HG03460 (cell line): Measurements from ENCODE around the gene BAIAP2.

Experiments
- ATAC-seq: cut with Tn5 transposase; IDR thresholded peaks from one replicate; pipeline ENCODE4 v1.9.1; 2021; ENCODE audit not compliant: unreplicated experiment

The BAIAP2 gene

DNA sequence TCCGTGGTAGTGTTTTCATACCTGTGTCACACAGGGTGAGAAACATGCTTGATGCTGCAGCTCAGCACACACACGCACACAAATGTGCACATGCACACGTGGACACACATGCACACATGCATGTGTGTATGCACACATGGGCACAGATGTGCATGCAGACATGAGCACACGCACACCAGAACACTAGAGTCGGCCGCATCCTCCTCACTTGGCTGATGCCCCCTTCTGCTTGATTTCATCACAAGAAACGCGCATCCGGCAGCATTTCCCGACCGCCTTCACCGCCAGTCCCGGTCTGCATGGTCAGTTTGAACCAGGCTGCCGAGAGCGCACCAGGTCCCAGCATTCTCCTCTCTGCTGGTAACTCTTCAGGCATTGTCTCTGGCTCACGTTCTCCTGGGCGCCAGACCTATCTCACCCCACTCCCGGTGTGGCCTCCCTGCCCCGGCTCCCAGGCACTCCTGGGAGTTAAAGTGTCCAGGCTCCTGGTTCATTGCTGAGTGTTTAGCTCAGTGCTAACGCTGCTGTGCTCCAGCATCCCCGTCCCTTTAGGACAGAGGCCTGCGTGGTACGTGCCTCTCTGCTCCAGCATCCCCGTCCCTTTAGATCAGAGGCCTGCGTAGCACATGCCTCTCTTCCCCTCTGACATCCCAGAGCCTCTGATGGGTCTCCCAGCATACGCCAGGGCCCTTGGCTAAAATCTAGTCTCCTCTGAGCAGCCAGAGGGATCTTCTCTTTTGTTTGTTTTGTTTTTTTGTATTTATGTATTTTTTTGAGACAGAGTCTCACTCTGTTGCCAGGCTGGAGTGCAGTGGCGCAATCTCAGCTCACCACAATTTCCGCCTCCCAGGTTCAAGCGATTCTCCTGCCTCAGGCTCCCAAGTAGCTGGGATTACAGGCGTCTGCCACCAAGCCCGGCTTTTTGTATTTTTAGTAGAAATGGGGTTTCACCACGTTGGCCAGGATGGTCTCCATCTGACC, 16.0 kb downstream of the BAIAP2 start:
- ATAC-seq: no peak

DNA sequence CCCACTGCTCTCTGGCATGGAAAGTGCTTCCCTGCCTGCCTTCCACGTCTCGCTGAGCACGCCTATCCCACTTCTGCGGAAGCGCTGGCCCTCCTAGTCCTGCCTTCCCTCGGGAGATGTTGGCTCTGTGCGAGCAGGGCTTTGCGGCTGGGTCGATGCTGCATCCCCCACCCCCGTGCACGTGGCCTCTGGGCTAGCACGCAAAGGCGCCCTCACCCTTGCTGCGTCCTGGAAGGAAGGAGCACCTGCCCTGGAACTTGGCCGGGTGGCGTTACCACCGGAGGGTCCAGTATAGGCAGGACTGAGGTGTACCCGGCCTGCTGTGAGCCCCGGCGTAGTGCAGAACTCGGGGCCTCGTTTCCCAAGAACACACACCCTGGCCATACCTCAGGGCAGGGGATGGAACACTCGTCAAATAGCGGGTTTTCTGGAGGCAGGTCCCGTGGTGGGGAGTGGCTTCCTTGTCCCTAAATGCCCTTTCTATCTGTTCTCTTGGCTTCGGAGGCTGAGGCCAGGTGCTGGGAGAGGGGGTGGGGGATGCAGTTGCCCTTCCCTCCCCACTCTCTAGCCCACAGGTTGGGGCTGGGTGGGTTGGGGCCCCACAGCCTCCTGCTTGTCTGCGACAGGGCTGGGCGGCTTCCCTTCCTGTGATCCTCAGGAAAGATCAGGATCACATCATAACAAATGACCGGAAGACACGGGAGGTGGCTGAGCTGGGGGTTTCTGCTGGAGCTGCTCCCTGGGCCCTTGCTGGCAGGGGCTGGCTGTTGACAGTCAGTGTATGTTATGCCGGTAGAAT, 17.4 kb downstream of the BAIAP2 start:
- ATAC-seq: no peak

DNA sequence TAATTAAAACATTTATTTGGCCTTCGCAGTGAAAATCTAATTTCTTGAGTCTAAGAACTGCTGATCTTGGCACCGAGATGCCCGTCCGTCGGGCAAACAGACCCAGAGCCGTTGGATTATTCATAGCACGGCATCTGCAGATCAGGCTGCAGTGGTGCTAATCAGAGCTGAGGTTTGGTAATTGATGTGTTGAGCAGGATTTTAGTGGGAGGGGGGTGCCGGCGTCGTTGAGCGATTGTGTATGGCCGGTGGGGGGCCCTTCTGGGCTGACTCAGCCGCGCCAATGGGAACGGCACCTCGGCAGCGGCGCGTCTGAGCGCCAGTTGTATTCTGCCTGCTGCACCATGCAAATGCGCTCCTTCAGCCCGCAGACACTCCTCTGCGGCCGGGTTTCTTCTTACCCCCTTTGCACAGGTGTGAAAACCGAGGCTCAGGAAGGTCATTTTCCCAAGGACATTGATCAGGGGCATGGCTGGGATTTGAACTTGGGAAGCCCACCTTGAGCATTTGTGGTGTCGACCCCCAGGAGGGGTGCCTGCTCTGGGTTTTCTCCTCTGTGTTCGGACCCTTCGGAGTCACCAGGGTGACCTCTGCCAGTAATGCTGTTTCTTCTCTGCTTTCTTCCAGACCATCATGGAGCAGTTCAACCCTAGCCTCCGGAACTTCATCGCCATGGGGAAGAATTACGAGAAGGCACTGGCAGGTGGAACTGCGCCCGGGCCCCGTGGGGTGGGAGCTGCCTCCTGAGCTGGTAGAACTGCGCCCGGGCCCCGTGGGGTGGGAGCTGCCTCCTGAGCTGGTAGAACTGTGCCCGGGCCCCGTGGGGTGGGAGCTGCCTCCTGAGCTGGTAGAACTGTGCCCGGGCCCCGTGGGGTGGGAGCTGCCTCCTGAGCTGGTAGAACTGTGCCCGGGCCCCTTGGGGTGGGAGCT, 18.4 kb downstream of the BAIAP2 start:
- no peak for ATAC-seq

DNA sequence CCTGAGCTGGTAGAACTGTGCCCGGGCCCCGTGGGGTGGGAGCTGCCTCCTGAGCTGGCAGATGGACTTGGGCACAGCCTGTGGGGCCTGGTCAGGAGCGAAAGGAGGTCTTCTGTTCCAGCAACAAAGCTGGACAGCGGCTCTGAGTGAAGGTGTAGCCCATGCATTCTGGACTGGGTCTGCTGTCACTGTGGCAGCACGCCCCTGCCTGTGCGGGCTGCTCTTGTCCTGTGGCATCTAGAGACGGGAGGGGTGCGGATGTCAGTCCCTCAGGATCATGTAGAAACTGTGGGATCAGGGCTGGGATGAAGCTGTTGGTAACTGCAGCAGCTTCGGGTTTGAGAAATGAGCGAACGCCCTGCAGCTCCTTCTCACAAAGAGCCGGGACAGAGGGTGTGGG, 19.4 kb downstream of the BAIAP2 start:
- no peak for ATAC-seq

DNA sequence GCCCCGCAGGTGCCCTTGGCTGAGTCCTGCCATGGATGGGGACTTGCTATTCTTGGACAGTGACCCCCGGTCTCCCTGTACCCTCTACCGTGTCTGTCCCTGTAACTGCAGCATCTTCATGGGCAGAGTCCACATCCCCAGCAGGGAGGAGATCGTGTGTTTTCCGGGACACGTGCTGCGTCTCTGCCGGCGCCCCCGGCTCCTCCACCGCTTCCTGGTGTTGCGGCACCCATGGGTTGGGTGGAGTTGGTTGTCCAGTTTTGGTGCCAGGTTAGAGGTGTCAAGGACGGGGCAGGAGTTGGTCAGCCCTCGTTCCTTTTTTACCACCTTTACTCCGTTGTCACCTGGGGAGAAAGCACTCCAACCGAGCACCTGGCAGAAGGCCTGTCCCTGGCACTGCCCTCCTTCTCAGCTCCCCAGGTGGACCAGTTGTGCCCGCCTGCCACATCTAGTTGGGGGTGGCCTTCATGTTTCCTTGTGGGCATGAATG, 20.0 kb downstream of the BAIAP2 start:
- no peak for ATAC-seq

- ATAC-seq: no peak
These were observed 21.4 kb downstream of the BAIAP2 start for GRCh38 chr17:81056312-81056711.

- no peak for ATAC-seq
These were observed 22.3 kb downstream of the BAIAP2 start for GRCh38 chr17:81057079-81057730.

DNA sequence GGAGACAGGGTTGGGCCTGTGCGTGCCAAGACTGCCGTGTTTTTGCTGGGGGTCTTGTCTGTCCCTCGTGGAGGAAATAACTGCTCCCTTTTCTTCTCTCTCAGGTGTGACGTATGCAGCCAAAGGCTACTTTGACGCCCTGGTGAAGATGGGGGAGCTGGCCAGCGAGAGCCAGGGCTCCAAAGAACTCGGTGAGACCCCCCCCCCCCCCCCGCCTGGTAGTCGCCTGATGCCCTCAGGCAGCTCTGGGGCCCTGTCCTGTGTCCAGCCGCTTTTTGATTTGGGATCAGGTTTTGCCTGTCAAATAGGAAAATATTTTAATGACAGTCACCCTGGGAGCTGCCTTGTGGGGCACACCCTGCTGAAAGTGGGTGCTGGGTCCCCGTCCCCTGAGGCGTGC, 22.8 kb downstream of the BAIAP2 start:
- ATAC-seq: no peak

DNA sequence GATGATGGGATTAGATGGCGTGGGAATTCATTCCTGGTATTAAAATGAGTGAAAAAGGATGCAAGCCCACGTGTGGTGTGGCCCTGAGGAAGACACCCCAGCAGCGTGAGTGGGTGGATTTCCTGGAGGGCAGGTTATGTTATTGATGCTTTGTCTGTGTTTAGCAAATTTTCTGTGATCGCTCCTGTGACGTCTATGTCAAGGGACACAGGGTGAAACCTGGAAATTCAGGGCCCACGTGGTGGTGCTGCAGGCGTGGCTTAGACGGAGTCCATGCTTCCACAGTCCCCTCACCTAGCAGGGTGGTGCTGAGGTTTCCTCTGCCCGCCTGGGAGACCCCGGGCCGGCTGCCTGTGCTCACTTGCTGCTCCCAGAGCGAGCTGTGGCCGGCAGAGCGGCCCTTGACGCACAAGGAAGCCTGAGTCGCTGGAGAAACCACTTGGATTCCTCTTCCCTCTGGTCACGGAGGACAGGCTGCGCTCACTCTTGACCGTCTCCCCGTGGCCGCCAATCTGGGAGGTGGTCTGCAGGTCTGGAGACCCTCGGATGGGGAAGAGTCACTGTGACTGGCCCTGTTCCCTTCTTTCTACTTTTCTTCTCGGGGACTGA, 23.4 kb downstream of the BAIAP2 start:
- ATAC-seq: no peak

GRCh38 chr17:81059026-81059425, 24.1 kb downstream of the BAIAP2 start:
- no peak for ATAC-seq

- ATAC-seq: no peak
These were observed 25.5 kb downstream of the BAIAP2 start for GRCh38 chr17:81060416-81060815.

DNA sequence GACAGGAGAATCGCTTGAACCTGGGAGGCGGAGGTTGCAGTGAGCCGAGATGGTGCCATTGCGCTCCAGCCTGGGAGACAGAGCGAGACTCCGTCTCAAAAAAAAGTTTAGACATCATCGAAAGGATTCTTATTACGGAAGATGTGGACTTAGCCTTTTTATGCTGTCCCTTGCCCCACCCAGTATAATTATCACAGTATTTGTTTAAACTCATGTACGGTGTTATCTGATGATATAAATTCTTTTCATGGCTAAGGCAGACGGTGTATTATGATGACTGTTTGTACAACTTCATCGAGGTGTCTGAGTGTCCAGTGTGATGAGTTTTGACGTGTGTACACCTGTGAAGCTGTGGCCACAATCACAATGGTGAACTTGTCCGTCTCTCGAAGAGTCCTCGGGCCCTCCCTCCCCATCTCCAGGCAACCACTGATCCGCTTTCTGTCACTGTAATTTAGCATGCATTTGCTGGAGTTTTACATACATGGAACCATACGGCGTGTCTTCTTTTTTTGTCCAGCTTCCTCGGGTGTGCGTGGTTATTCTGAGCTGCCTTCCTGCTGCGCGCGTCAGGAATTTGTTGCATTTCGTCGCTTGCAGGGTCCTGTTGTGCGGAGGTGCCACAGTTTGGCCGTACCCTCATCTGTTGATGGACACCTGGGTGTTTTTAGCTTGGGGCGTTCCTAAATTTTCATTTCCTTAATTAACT, 26.2 kb downstream of the BAIAP2 start:
- no peak for ATAC-seq

DNA sequence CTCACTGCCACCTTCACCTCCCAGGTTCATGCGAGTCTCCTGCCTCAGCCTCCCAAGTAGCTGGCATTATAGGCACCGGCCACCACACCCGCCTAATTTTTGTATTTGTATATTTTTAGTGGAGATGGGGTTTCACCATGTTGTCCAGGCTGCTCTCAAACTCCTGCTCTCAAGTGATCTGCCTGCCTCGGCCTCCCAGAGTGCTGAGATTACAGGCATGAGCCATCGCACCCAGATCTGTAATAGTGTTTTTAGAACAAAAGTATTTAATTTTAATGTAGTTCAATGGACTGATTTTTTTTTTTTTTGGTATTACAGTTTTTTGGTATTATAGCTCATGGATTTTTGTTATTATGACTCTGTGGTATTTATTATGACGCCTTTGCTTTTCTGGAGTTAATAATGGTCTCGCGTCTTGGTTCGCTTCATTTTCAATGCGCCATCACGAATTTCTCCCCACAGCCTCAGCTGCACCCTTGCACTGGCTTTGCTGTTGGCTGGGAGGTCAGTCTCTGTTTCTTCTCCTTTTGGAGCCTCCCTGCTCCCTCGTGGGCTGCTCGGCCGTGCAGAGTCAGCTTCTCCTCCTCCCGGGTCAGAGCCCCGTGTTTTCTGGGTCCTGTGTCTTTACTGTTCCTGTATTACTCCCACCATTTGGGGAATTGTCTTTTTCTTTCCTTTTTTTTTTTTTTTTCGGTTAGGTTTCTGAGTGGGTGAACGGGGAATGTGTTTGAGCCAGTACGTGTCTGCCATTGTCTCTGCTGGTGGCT, 27.2 kb downstream of the BAIAP2 start:
- ATAC-seq: no peak

DNA sequence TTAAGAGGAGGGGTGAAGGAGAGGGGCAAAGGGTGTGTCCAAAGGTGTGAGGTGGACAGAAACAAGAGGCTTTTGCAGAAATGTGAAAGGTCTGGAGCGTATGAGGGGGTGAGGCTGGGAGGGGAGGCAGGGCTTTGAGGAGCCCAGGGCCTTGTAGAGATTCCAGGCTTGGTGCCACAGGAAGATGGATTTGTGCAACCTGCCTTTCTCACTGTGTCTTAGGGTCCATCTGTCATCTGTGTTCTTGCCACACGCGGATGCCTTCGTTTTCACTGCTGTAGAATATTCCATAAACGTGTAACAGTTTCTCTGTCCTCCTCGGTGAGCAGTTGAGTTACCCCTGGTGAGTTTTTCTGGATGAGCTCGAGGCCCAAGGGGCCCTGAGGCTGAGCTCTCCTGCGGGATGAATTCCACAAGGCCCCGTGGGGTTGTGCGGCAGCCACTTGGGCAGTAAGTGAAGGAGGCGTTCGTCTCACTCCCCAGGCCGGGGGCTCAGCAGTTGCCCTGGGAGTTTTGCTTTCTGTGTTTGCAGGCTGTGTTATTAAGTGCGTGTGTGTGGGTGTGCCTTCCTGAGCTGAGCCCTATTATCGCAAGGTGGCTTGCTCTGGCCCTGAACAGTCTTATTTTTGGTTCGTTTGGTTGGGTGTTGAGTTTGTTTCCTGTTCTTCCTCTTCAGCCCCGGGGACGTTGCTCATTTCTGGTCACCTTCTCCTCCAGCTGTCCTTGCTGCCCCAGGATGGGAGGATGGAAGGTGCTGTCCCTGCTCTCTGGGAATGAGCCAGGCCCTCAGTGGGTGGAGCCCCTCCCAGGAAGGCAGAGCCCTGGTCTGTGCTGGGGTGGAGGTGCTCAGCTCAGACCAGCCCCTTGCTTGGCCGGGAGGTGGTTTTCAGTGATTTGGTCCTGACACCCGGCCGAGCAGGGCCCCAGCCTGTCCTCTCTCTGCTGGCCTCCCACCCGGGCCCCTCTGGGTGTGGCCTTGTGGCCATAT, 28.4 kb downstream of the BAIAP2 start:
- no peak for ATAC-seq

GRCh38 chr17:81064678-81065475, 29.9 kb downstream of the BAIAP2 start:
- ATAC-seq: no peak

- ATAC-seq: no peak
These were observed 30.5 kb downstream of the BAIAP2 start for GRCh38 chr17:81065500-81065899.
